ENCODE measurements around the gene CACNA1G. TPM values are rescaled to one million over a fixed set of nuclear protein-coding genes. Genes with fewer than 3 reads are reported as not detected.

Gene CACNA1G
- total RNA-seq, 3 donors from 2014 or later (not counting 1 experiment from before 2014, with no cell fraction given) = not detected

DNA sequence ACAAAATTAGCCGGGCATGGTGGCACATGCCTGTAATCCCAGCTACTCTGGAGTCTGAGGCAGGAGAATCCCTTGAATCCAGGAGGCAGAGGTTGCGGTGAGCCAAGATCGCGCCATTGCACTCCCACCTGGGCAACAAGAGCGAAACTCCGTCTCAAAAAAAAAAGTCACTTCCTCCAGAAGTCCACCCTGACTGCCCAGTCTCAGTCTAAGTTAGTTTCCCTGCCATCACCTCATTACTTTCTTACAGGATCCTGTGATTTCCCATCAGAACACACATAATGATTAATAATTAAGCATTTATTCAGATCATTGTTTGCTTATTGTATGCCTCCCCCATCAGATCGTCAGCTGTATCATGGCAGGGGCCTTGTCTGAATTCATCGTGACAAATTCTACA lies 105.8 kb downstream of the CACNA1G start:
- H3K27me3 ChIP-seq (ENCODE audit: control insufficient read depth, insufficient read depth, low read length) = no peaks in the 10 kb centered on the region
- H3K36me3 ChIP-seq (ENCODE audit: control insufficient read depth, insufficient read depth, low read length) = no peaks in the 10 kb centered on the region
- no peak overlapping the region for H3K4me3 ChIP-seq (ENCODE audit: low read length)
- WGBS (ENCODE audit: insufficient coverage) = 97% methylated on average over 8 of the region's 8 CpGs
- peaks cover 0 to 5% of the 10 kb centered on the region in 2 donors for H3K4me1 Mint-ChIP-seq
- H3K36me3 Mint-ChIP-seq = no peaks in the 10 kb centered on the region
- intact Hi-C loops (cut with micrococcal nuclease) = no loop called here
- H3K9me3 Mint-ChIP-seq = no peaks in the 10 kb centered on the region
- DNase-seq = no peak
- TF ChIP-seq CTCF (IDR thresholded peaks at IDR 0.05) = no peak
- peaks cover 0 to 2% of the 10 kb centered on the region in 2 donors for H3K27me3 Mint-ChIP-seq (ENCODE audit: low read depth in 2 of 2)
- H3K27ac Mint-ChIP-seq = no peak overlapping the region
- no peak for ATAC-seq
- H3K4me3 Mint-ChIP-seq = no peak overlapping the region
- no peak overlapping the region for H3K27ac ChIP-seq (ENCODE audit: low read length)
- H3K9me3 ChIP-seq (ENCODE audit: control insufficient read depth, insufficient read depth, low read length) = no peaks in the 10 kb centered on the region
- H3K4me1 ChIP-seq (ENCODE audit: control insufficient read depth, insufficient read depth, low read length) = no peaks in the 10 kb centered on the region

GRCh38 chr17:50667259-50668024 lies 106.9 kb downstream of the CACNA1G start:
- Mint-ChIP-seq H3K4me3 (no peak overlapping the region), H3K27ac (no peak overlapping the region), H3K27me3 (ENCODE audit: low read depth in 2 of 2) (no peaks in the 10 kb centered on the region), H3K36me3 (no peaks in the 10 kb centered on the region), H3K4me1 (no peaks in the 10 kb centered on the region), H3K9me3 (no peaks in the 10 kb centered on the region)
- Histone ChIP-seq H3K9me3 (ENCODE audit: control insufficient read depth, insufficient read depth, low read length) (no peaks in the 10 kb centered on the region), H3K27me3 (ENCODE audit: control insufficient read depth, insufficient read depth, low read length) (no peaks in the 10 kb centered on the region), H3K4me1 (ENCODE audit: control insufficient read depth, insufficient read depth, low read length) (no peaks in the 10 kb centered on the region), H3K36me3 (ENCODE audit: control insufficient read depth, insufficient read depth, low read length) (no peaks in the 10 kb centered on the region), H3K4me3 (ENCODE audit: low read length) (no peak overlapping the region), H3K27ac (ENCODE audit: low read length) (no peak overlapping the region)
- no peak for TF ChIP-seq CTCF (IDR thresholded peaks at IDR 0.05)
- DNase-seq (no peak), ATAC-seq (no peak)
- intact Hi-C loops (cut with micrococcal nuclease) = no loop called here
- 93% methylated on average over 14 of the region's 14 CpGs for WGBS (ENCODE audit: insufficient coverage)

DNA sequence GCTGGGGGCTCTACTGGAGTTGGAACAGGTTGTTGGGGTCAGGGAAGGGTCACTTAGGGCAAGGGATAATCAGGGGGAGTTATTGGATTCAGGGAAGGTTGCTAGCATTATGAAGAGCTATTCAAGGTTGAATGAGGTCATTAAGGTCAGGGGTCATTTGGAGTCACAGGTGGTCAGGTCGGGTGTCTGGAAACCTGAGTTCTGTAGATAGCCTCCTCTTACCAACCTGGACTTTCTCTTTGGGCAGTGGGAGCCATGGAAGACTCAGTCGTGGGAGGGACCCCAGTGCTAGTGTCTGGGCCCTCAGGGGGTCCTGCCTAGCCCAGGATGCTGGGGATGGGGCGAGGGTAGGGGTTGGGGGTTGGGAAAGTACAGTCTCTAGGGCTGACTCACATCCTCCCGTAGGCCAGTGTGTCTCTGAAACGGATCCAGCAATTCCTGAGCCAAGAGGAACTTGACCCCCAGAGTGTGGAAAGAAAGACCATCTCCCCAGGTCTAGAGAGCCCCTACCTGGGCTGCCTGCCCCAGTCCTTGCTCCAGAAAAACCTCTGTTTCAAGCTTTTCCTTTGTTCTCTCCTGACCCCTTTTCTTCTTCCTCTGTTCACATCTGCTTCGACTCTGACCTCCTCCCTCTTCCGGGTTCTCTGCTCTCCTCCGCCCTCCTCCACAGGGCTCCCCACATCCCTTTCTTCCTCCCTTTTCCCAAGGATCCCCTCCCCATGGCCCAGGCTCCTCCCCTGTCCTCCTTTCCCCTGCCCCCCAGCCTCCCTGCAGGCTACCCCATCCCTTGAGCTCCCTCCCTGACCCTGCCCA lies 107.7 kb downstream of the CACNA1G start:
- Mint-ChIP-seq H3K36me3 (no peaks in the 10 kb centered on the region), H3K4me1 (no peaks in the 10 kb centered on the region), H3K27ac (no peak overlapping the region), H3K4me3 (no peak overlapping the region), H3K9me3 (no peaks in the 10 kb centered on the region), H3K27me3 (ENCODE audit: low read depth in 2 of 2) (no peaks in the 10 kb centered on the region)
- 64% methylated on average over 8 of the region's 8 CpGs for WGBS (ENCODE audit: insufficient coverage)
- H3K36me3 ChIP-seq (ENCODE audit: control insufficient read depth, insufficient read depth, low read length) = no peaks in the 10 kb centered on the region
- no peaks in the 10 kb centered on the region for H3K4me1 ChIP-seq (ENCODE audit: control insufficient read depth, insufficient read depth, low read length)
- no peak for ATAC-seq
- H3K4me3 ChIP-seq (ENCODE audit: low read length) = no peak overlapping the region
- no peak for TF ChIP-seq CTCF (IDR thresholded peaks at IDR 0.05)
- no peak for DNase-seq
- no peak overlapping the region for H3K27ac ChIP-seq (ENCODE audit: low read length)
- no peaks in the 10 kb centered on the region for H3K9me3 ChIP-seq (ENCODE audit: control insufficient read depth, insufficient read depth, low read length)
- no peaks in the 10 kb centered on the region for H3K27me3 ChIP-seq (ENCODE audit: control insufficient read depth, insufficient read depth, low read length)
- intact Hi-C loops (cut with micrococcal nuclease) = no loop called here
